GM18909 (cell line): Measurements from ENCODE around the gene ZBTB5.
A peak's percentile ranks its signal among the peaks of the same experiment; 100 is the strongest.
"Not testable (repeated sequence)": the region's sequence is repeated elsewhere in the genome, so short reads cannot be mapped to it uniquely, and the experiment has no call there.

Source experiments
- ATAC-seq: cut with Tn5 transposase; IDR thresholded peaks from one replicate; pipeline ENCODE4 v1.9.1; 2021; ENCODE audit warnings: mild to moderate bottlenecking; ENCODE audit not compliant: unreplicated experiment, poor library complexity

ZBTB5 gene

DNA sequence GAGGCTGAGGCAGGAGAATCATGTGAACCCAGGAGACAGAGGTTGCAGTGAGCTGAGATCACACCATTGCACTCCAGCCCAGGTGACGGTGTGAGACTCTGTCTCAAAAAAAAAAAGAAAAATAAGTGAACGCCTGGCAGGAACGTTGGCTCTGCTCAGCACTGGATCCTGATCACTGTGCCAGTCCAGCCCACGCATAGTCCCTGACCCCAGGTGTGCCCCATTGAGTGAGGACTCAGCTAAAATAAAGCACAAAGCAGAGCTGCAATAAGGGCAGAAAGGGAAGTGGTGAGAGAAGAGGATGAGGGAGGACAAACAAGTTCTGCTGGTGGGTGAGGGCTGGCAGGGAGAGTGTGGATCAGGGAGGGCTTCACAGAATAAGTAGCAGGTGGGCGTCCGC is 38.4 kb downstream of the ZBTB5 start:
- ATAC-seq: no peak

DNA sequence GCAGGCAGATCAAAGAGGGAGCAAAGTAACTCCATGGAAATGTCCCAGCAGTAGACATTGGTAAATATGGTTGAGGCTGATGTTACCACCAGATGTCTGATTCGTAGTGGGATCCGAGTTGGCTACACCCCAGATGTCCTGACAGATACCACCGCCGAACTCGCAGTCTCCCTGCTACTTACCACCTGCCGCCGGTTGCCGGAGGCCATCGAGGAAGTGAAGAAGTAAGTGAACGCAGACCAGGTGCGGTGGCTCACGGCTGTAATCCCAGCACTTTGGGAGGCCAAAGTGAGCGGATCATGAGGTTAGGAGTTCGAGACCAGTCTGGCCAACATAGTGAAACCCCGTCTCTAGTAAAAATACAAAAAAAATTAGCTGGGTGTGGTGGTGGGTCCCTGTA is 38.8 kb downstream of the ZBTB5 start:
- not testable (repeated sequence) for ATAC-seq

DNA sequence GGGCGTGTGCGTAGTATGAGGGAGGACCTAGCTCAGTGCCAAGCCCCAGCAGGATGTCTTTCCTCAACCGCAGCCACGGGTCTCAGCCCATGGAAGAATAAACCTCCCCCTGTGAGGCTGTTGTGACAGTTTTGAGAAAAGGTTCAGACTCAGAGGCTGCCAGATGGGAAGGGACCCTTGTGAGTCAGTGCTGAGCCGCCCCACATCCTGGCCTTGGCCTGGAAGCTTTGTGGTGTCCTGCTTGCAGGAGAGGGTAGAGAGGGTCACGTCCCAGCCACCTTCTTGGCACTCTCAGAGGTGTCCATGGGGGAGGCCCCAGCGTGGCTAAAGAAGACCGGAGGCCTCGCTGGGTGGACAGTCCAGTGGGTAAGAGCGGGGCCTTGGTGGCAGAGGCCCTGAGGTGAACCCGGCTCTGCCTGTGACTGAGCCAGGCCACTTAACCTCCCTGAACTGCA is 39.9 kb downstream of the ZBTB5 start:
- no peak for ATAC-seq

DNA sequence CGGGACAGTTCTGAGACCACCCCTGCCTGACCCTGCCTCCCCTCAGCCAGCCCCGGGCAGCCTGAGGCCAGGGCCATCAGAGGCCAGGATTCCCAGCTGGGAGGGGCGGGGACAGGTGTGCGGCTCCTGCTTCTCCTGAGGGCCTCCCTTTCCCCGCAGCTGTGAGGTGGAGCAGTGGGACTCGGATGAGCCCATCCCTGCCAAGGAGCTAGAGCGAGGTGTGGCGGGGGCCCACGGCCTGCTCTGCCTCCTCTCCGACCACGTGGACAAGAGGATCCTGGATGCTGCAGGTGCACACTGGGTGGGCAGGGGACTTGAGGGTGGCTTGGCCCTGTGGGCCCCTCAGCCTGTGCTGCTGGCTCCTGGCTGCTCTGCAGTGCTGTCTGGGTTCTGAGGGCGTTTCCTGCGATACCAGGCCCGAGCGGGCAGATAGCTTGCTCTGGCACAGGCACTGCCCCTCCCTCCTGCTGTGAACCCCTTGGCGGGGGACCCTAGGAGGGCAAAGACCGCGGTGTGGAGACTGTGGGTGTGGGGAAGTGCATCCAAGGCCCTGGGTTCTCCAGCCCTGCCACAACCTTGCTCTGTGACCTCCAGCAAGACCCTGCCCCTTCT is 40.5 kb downstream of the ZBTB5 start:
- ATAC-seq: no peak

DNA sequence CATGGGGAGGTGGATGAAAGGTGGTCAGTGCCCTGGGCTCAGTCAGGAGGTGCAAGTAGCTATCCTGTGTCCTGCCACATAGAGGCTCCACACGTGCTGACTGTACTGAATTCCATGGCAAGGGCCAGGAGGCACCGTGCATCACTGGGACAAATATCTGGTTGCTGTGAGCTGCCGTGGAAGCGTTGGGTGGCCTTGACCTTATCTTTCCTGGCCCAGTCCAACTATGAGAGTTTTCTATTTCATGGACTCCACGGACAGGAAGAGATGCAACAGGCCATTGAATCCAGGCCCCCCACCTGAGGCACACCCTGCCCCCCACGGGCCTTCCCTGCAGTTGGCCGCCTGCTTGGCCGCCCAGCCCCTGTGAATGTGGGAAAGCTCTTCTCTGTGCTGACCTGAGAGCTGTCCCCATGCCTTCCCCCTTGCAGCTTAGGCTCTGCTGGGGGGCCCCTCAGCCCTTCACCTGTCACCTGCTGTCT is 41.0 kb downstream of the ZBTB5 start:
- no peak for ATAC-seq

DNA sequence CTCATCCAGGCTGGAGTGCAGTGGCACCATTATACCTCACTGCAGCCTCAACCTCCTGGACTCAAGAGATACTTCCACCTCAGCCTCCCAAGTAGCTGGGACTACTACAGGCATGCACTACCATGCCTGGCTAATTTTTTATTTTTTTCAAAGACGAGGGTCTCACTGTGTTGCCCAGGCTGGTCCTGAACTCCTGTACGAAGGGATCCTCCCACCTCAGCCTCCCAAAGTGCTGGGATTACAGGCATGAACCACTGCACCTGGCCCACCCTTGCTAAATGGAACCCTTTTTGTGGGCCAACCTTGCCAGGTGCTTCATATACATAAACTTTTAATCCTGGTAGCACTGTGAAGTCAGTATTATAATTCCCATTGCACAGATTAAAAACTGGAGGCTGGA is 41.7 kb downstream of the ZBTB5 start:
- ATAC-seq: no peak

DNA sequence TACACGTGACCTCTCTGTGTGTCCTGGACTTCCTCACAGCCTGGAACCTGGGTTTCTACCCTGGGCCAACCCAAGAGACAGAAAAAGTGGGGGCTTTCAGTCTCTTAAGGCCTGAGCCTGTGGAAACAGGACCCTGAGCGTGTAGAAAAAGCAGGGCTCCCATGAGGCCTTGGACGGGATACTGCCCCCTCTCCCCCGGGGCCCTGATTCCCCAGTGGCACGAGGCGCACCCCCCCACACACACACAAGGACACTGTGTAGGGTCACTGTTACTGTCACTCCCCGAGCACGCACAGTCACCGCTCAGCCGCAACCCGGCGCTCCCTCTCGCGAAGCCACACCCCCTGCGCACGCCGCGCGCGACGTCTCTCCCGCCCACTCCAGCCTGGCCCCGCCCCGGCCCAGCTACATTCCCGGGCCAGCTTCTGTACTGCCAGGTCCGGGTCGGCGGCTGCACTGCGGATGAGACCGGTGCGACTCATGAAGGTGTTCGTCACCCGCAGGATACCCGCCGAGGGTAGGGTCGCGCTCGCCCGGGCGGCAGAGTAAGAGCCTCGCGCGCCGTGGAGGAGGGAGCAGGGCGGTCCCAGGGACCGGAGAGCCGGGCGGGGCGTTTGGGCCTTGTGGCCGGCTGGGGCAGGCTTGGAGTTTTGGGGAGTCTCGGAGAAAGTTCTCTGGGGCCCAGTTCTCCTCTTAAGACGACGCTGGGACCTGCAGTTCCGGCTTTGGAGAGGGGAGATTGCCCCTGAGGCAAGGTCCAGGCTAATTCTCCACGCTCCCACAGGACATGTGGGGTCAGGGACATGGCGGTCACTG is 42.8 kb downstream of the ZBTB5 start, which contains the start of gene GRHPR:
TSS of gene GRHPR (plus strand) at position 408 of the 816 bp plus-strand sequence. CDS start at position 463, 55 bp downstream.
- ATAC-seq: peak; percentile 95

DNA sequence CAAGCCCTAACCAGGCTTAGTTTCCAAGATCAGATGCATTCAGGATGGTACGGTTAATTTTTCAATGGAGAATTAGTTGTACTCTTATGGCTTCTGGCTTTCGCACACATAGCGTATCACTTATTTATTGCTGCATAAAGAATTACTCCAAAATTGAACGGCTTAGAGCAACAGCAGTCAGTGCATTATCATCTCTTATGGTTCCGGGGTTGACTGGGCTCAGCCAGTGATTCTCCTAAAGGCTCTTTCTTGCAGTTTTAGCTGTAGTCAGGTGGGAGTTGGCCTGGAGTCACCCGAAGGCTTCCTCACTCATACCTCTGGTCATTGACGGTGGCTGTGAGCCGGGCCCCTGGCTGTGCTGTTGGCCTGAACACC is 43.3 kb downstream of the ZBTB5 start:
- no peak for ATAC-seq

DNA sequence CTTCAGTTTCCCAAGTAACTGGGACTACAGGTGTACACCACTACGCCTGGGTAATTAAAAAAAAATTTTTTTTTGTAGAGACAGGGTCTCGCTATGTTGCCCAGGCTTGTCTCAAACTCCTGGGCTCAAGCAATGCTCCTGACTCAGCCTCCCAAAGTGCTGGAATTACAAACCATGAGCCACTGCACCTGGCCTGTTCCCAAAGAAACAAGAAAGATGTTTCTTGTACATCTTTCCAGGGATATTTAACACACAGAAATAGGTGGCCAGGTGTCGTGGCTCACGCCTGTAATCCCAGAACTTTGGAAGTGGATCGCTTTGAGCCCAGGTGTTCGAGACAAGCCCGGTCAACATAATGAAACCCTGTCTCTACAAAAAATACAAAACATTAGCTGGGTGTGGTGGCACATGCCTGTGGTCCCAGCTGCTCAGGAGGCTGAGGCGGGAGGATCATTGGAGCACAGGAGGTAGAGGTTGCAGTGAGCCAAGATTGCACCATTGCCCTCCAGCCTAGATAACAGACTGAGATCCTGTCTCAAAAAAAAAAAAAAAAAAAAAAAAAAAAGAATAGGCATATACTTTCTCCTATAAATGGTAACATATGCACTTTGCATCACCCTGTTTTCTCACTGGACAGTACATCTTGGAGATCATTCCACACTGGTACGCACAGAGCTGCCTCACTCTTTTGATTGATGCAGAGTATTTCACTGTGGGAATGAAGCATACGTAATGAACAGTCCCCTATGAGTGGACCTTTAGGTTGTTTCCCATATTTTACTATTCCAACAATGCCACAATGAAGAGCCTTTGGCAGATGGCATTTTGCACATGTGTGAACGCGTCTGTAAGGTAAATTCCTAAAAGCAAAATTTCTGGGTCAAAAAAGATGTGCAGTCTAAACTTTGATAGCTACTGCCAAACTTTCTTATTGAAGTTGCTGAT is 44.7 kb downstream of the ZBTB5 start:
- ATAC-seq: no peak

DNA sequence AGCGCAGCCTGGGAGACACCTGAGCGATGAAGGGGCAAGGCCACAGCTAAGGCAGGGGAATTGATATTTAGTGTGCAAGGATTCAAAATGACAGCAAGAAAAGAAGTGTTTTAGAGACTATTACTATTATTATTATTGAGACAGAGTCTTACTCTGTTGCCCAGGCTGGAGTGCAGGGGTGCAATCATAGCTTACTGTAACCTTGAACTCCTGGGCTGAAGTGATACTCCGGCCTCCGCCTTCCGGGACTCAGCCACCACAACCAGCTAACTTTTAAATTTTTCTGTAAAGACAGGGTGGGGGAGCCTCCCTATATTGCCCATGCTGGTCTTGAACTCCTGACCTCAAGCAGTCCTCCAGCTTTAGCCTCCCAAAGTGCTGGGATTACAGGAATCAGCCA is 46.0 kb downstream of the ZBTB5 start:
- no peak for ATAC-seq

DNA sequence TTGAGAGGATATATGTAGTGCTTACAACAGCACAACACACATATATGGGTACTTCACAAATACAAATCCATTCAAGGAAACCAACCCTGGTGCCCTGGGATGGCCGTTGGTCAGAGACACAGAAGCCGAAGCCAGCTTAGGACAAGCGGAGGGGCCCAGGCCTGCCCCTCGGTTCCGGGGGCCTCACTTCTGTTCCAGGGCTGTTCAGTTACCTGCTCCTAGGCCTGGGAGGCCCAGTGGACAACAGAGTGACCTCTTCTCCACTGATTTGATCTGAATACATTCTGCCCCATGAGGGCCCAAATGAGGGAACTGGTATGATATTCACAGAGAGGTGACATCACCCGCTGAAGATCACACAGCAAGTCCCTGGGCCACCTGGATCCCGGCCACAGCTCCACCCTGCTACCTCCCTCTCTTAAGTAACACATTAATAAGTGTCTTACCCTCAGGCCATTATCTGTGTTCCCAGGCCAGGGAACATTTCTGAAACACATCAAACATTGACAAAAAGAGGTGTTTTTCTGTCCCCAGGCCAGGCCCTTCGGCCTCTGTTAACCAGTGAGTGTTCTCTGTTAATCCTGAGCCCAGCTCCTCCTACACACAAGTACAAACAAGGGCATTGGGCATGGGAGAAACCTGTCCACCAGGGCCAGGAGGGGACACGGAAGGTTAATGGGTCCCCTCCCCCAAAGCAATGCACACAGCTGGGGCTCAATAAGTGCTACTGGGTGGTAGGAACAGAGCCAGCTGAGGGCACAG is 47.2 kb downstream of the ZBTB5 start:
- no peak for ATAC-seq

DNA sequence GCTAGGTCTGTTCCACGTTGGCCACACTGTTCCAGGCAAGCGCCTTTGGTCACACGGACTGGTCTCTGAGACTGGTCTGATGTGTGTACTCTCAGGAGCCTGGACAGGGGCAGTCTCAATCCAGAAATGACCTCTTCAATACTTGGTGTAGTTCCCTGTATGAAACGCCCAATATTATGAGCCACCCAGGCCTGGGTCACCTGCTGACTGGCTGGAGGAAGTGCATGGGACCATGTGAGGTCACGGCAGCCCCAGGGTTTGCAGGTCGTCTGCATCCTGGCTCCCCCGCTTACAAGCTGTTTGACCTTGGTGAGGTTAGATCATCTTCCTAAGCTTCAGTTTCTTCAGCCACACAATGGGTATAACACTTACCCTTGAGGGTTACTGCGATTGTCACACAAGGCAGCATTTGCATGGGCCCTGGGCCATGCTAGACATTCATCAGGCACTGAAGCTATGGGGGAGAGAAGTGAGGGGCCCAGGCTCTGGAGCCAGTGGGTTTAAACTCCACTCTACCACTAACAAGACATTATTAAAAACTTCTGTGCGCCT is 47.9 kb downstream of the ZBTB5 start:
- no peak for ATAC-seq

DNA sequence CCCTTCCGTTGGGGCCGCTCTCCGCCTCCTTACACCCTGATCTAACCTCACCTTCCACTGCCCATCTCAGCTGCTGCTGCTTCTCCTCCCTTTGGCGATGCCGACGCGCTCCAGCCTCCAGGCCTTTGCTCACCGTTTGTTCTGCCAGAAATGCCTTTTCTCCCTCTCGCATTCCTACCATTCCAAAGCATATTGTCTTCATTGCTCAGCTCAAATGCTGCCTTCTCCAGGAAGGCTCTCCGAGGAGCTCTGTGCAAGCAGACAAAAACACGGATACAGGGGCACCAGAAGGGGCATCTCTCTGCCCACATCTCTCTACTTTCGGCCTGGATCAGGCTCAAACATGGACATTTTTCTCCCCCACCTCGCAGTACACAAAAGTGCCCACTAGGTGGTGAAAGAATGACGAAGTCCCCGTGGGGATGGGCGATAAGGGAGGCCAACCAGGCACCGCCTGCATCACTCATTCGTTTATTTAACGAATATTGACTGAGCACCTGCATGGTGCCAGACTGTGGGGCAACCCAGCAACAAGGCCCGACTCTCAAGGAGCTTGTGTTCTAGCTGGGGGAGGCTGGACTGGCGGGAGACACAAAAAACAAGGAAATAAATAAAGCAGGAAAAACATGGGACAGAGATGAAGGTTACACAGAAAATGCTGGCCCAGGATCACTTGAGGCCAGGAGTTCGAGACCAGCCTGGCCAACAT is 50.1 kb downstream of the ZBTB5 start:
- no peak for ATAC-seq

DNA sequence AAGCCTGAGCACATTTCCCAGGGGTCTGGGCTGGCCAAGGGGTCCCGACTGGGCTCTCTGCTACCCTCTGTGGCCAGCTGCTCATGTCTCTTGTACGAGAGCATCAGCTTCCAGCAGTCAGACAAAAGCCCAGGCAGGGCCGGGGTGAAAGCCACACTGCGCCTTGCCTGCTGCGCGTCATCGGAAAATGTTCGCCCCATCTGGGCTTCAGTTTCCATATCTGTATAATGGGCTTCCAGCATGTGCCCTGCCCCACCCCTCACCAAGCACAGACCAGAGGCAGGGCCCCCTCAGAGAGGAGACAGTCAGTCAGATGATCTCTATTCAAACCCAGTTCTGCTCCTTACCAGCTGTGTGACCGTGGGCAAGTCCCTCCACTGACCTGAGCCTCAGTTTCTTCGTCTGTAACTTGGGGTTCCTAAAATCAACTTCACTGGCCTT is 50.7 kb downstream of the ZBTB5 start:
- ATAC-seq: no peak

DNA sequence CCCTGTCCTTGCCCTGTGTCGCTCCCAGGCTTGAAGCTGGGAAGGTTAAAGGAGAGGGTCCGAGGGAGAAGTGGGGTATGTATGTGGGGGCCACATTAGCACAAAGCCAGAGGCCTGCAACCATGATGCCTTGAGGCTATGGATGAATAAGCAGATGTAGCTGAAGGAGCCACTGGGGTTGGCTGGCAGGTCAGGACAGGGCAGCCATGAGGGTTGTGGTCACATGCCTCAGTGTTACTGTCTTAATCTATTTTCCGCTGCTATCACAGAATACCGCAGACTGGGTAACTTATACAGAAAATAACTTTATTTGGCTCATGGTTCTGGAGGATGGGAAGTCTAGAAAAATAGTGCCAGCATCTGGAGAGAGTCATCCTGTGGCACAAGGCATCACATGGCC is 51.9 kb downstream of the ZBTB5 start:
- ATAC-seq: no peak

DNA sequence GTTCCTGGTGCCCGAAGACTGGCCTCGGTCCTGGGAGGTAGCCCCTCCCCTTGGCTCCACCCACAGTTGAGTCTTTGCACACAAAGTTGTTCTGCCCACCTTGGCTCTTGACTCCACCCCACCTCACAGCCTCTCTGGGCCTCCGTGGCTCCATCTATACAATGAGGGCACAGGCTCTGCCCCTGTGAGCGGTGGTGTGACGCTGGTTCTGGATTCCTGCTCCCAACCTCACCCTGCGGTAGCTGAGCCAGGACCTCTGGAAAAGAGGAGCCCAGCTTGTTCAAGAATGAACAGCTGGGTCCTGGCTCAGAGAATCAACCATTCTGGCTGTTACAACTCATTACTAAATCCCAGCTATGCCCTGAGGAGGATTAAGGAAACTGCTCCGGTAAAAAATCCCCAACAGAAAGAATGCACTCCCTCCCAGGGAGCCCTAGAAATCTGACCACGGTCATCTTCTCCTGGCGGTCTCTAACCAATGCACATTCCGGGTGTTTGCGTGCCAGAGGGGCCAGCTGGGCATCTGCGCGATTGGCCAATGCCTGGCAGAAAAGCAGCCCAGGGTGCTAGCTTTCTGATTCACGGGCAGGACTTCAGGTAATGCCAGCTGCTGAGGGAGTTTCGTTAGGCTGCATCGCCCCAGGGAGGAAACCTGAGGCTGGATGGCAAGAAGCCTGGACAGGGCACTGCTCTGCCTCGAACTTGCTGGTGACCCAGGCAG is 52.7 kb downstream of the ZBTB5 start:
- no peak for ATAC-seq

DNA sequence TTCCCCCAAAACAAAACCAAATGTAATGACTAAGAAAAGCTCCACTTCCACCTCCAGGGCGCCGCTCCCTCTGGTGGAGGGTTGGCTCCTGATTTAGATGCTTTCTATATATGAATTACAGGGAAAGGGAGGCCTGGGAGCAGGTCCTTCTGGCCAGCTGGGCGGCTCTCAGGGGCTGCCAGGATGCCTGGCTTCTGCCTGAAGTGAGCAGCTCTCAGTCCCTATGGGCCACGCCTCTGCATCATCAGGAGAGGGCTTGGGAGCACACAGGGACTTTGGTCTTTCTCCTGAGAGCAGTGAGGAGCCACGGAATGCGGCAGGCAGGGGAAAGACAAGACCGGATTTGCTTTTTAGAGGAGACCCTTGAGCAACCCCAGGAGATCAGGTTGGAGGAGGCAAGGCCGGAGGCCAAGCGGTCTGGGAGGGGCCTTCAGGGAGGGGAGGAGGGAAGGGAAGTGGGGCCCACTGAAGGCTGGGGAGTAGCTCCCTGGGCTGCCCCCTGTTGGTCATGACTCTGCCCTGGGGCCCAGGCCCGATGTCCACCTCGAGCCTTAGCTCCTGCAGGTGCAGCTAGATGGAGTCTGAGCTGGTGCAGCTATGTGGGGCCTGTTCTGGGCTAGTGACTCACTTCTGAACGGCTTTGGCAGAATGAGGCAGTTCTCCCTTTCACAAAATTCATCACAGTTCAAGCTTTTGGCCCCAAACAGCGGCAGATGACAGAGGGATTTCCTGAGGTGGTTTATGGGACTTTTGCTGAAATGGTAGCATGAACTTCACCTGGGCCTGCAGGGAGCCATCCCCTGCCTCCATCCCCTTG is 54.1 kb downstream of the ZBTB5 start:
- peak; percentile 24 for ATAC-seq
